H1 (cell line): Measurements from ENCODE around the gene GNG7. TPM values are rescaled to one million over a fixed set of nuclear protein-coding genes. Genes with fewer than 3 reads are reported as not detected.

Experiments
- CTCF ChIA-PET: fragments of 300-600 bp; sonication (Branson Sonifier 250); formaldehyde crosslinking; loops from one replicate; lab custom pipeline; 2021; ENCODE audit not compliant: partially characterized antibody; lab: Charles Lee
- POLR2A ChIA-PET: fragments of 300-600 bp; sonication (Branson Sonifier 250); formaldehyde crosslinking; loops from one replicate; lab custom pipeline; 2021; ENCODE audit warnings: inconsistent platforms; ENCODE audit not compliant: partially characterized antibody; lab: Charles Lee
- DNase-seq, 2 experiments: peaks; one replicate each; pipeline versions ENCODE4 v3.0.0 to v3.0.0-alpha.2; 2010 to 2022; ENCODE audit warnings: low spot score in 2 of 2, low read depth in 1 of 2, mixed read lengths in 1 of 2
- FAIRE-seq: peaks from 2 replicates; lab custom pipeline; 2011; peaks lifted over from hg19 to GRCh38; lab: Jason Lieb, UNC
- H2AFZ ChIP-seq: 2 replicates; pipeline ENCODE4 v1.8.1; 2012; ENCODE audit warnings: low read length, inconsistent platforms
- H2AK5ac ChIP-seq: 2 replicates; pipeline ENCODE4 v1.6.1; 2013; ENCODE audit warnings: low read depth, low read length
- H2BK120ac ChIP-seq: replicated peaks from 2 replicates; pipeline ENCODE3; 2013; ENCODE audit warnings: low read depth, low read length, inconsistent platforms
- H2BK12ac ChIP-seq: 2 replicates; pipeline ENCODE4 v1.6.1; 2013; ENCODE audit warnings: low read depth, low read length
- H2BK15ac ChIP-seq: 2 replicates; pipeline ENCODE4 v1.6.1; 2013; ENCODE audit warnings: low read length
- H2BK20ac ChIP-seq: 2 replicates; pipeline ENCODE4 v1.6.1; 2013; ENCODE audit warnings: low read length
- H2BK5ac ChIP-seq: 2 replicates; pipeline ENCODE4 v1.6.1; 2013; ENCODE audit warnings: low read depth, low read length
- H3K14ac ChIP-seq: 2 replicates; pipeline ENCODE4 v1.6.1; 2013; ENCODE audit warnings: inconsistent platforms; ENCODE audit not compliant: insufficient read length
- H3K18ac ChIP-seq: 2 replicates; pipeline ENCODE4 v1.6.1; 2013; ENCODE audit warnings: low read length; ENCODE audit errors: extremely low read depth
- H3K23ac ChIP-seq: 2 replicates; pipeline ENCODE4 v1.6.1; 2013; ENCODE audit warnings: inconsistent platforms; ENCODE audit not compliant: insufficient read length
- H3K23me2 ChIP-seq: 2 replicates; pipeline ENCODE4 v1.6.1; 2013; ENCODE audit warnings: low read depth, low read length
- H3K27ac ChIP-seq: 2 replicates; pipeline ENCODE4 v1.6.1; 2011; ENCODE audit warnings: low read depth, low read length, inconsistent platforms
- H3K27me3 ChIP-seq, 4 experiments: replicated peaks in 1 of 4; 1 replicate in 1 of 4; 2 replicates in 3 of 4; pipeline versions ENCODE4 v1.6.1 to v1.8.1; 2011 to 2013; ENCODE audit warnings: low read length in 3 of 4, mild to moderate bottlenecking in 3 of 4, inconsistent platforms in 2 of 4, mixed read lengths in 2 of 4, moderate library complexity in 1 of 4; ENCODE audit not compliant: control insufficient read depth in 3 of 4, insufficient read depth in 3 of 4; ENCODE audit errors: extremely low read depth in 1 of 4
- H3K36me3 ChIP-seq, 4 experiments: 2 replicates each; pipeline versions ENCODE4 v1.6.1 to v1.8.1; 2011 to 2013; ENCODE audit warnings: mild to moderate bottlenecking in 4 of 4, low read length in 3 of 4, moderate library complexity in 2 of 4, control low read depth in 1 of 4, inconsistent platforms in 1 of 4; ENCODE audit not compliant: insufficient read depth in 4 of 4, control insufficient read depth in 2 of 4
- H3K4ac ChIP-seq: replicated peaks from 2 replicates; pipeline ENCODE3; 2013; ENCODE audit warnings: low read length, low read depth, mixed read lengths, inconsistent platforms; ENCODE audit not compliant: insufficient read length
- H3K4me1 ChIP-seq, 4 experiments: replicated peaks in 1 of 4; 1 replicate in 1 of 4; 2 replicates in 3 of 4; pipeline versions ENCODE4 v1.6.1 to v1.8.1; 2011 to 2013; ENCODE audit warnings: low read length in 3 of 4, inconsistent platforms in 2 of 4, mixed read lengths in 1 of 4; ENCODE audit not compliant: insufficient read depth in 4 of 4, control insufficient read depth in 3 of 4
- H3K4me2 ChIP-seq, 2 experiments: 2 replicates each; pipeline versions ENCODE4 v1.6.1 to v1.8.1; 2011 to 2013; ENCODE audit warnings: low read depth in 2 of 2, low read length in 2 of 2, control low read depth in 1 of 2, inconsistent platforms in 1 of 2, mild to moderate bottlenecking in 1 of 2; ENCODE audit not compliant: insufficient read depth in 1 of 2
- H3K4me3 ChIP-seq, 4 experiments: fragments of 200-600, 300-600 bp in 1 of 4; sonication (generic), shearing (Covaris generic), sonication (Bioruptor Twin) in 1 of 4; 2 replicates each; pipeline versions ENCODE4 v1.5.1 to v1.8.1; 2011 to 2016; ENCODE audit warnings: low read length in 4 of 4, low read depth in 3 of 4, control low read depth in 2 of 4, inconsistent platforms in 2 of 4, mild to moderate bottlenecking in 2 of 4, mixed read lengths in 1 of 4, moderate library complexity in 1 of 4; ENCODE audit not compliant: insufficient read depth in 2 of 4; ENCODE audit errors: extremely low read depth in 1 of 4
- H3K56ac ChIP-seq: replicated peaks from 2 replicates; pipeline ENCODE3; 2013; ENCODE audit warnings: low read depth, mild to moderate bottlenecking, mixed read lengths, low read length, inconsistent platforms; ENCODE audit not compliant: insufficient read length
- H3K79me1 ChIP-seq: 2 replicates; pipeline ENCODE4 v1.6.1; 2013; ENCODE audit warnings: low read depth, low read length, control low read depth
- H3K79me2 ChIP-seq, 2 experiments: 2 replicates each; pipeline versions ENCODE4 v1.6.1 to v1.8.1; 2012 to 2013; ENCODE audit warnings: low read length in 2 of 2, mild to moderate bottlenecking in 2 of 2, inconsistent platforms in 1 of 2; ENCODE audit not compliant: insufficient read depth in 2 of 2, control insufficient read depth in 1 of 2
- H3K9ac ChIP-seq, 4 experiments: replicated peaks in 1 of 4; 1 replicate in 1 of 4; 2 replicates in 3 of 4; pipeline versions ENCODE4 v1.6.1 to v1.8.1; 2011 to 2013; ENCODE audit warnings: low read depth in 3 of 4, low read length in 3 of 4, control low read depth in 2 of 4, mild to moderate bottlenecking in 2 of 4, moderate library complexity in 2 of 4, inconsistent platforms in 1 of 4; ENCODE audit errors: extremely low read depth in 1 of 4
- H3K9me3 ChIP-seq, 2 experiments: 2 replicates each; pipeline versions ENCODE4 v1.6.1 to v1.8.1; 2012 to 2013; ENCODE audit warnings: mild to moderate bottlenecking in 2 of 2, moderate library complexity in 2 of 2, control low read depth in 1 of 2, inconsistent platforms in 1 of 2, low read depth in 1 of 2, low read length in 1 of 2, mixed read lengths in 1 of 2; ENCODE audit not compliant: insufficient read depth in 2 of 2
- H4K20me1 ChIP-seq, 2 experiments: replicated peaks in 1 of 2; 2 replicates each; pipeline versions ENCODE3 to v1.8.1; 2011 to 2013; ENCODE audit warnings: inconsistent platforms in 2 of 2, low read length in 2 of 2, mild to moderate bottlenecking in 1 of 2; ENCODE audit not compliant: insufficient read depth in 2 of 2, control insufficient read depth in 1 of 2
- H4K5ac ChIP-seq: 2 replicates; pipeline ENCODE4 v1.6.1; 2013; ENCODE audit warnings: low read length, low read depth, mixed read lengths, inconsistent platforms; ENCODE audit not compliant: insufficient read length
- H4K8ac ChIP-seq: 2 replicates; pipeline ENCODE4 v1.8.0; 2013; ENCODE audit warnings: mild to moderate bottlenecking, moderate library complexity, low read length, inconsistent platforms; ENCODE audit not compliant: insufficient read depth; ENCODE audit errors: extremely low read depth
- H4K91ac ChIP-seq: replicated peaks from 2 replicates; pipeline ENCODE3; 2013; ENCODE audit warnings: low read length, mixed read lengths, inconsistent platforms; ENCODE audit not compliant: insufficient read length
- BCL11A ChIP-seq, 2 experiments: IDR thresholded peaks; one replicate each; pipeline ENCODE4 v1.6.1; 2011; ENCODE audit warnings: low read depth in 2 of 2, low read length in 2 of 2, mild to moderate bottlenecking in 2 of 2
- CBX8 ChIP-seq: fragments of 300-800, 300-1000 bp; sonication (generic); IDR thresholded peaks from 2 replicates; pipeline ENCODE4 v1.7.1; 2016; ENCODE audit warnings: low read depth, low read length, borderline replicate concordance
- CTBP2 ChIP-seq: IDR thresholded peaks from 2 replicates; pipeline ENCODE4 v1.7.0; 2011; ENCODE audit warnings: borderline replicate concordance, mild to moderate bottlenecking, moderate library complexity, mixed read lengths, low read length; ENCODE audit not compliant: insufficient read depth, insufficient read length
- FOSL1 ChIP-seq: IDR thresholded peaks from 2 replicates; pipeline ENCODE4 v1.6.1; 2011; ENCODE audit warnings: mild to moderate bottlenecking, low read depth, low read length, moderate library complexity; ENCODE audit not compliant: insufficient read depth
- HDAC6 ChIP-seq: IDR thresholded peaks from one replicate; pipeline ENCODE4 v1.7.1; 2012; ENCODE audit warnings: low read depth, mild to moderate bottlenecking, inconsistent platforms, low read length, moderate library complexity
- MAFK ChIP-seq: IDR thresholded peaks from 2 replicates; pipeline ENCODE4 v1.6.1; 2012; ENCODE audit warnings: low read depth, mild to moderate bottlenecking, improper control_type of control experiment, low read length
- NANOG ChIP-seq: IDR thresholded peaks from 2 replicates; pipeline ENCODE4 v1.6.1; 2011; ENCODE audit warnings: low read length, low read depth, mild to moderate bottlenecking, inconsistent platforms; ENCODE audit not compliant: insufficient read depth, poor library complexity, severe bottlenecking
- RAD21 ChIP-seq, 2 experiments: IDR thresholded peaks in 1 of 2; conservative IDR thresholded peaks in 1 of 2; 2 replicates each; pipeline ENCODE4 v1.6.1; 2011; ENCODE audit warnings: low read depth in 2 of 2, low read length in 2 of 2, improper control_type of control experiment in 1 of 2, inconsistent platforms in 1 of 2, mild to moderate bottlenecking in 1 of 2, moderate library complexity in 1 of 2
- SIRT6 ChIP-seq: IDR thresholded peaks from one replicate; pipeline ENCODE4 v1.7.1; 2012; ENCODE audit warnings: low read length, inconsistent platforms
- SIX5 ChIP-seq: IDR thresholded peaks from 2 replicates; pipeline ENCODE4 v1.6.1; 2011; ENCODE audit warnings: mild to moderate bottlenecking, low read depth, low read length
- SP2 ChIP-seq: IDR thresholded peaks from 2 replicates; pipeline ENCODE4 v1.6.1; 2012; ENCODE audit warnings: mild to moderate bottlenecking, low read length, inconsistent platforms
- TBP ChIP-seq: IDR thresholded peaks from 2 replicates; pipeline ENCODE4 v1.6.1; 2011; ENCODE audit warnings: low read depth, low read length, improper control_type of control experiment
- USF2 ChIP-seq: IDR thresholded peaks from 2 replicates; pipeline ENCODE4 v1.6.1; 2011; ENCODE audit warnings: low read length, improper control_type of control experiment
- WGBS, 2 experiments: shearing (Covaris generic) in 1 of 2; methylation state at CpG; one replicate each; pipeline versions ENCODE4 v1.1.6 to v1.1.7; 2013 to 2015; ENCODE audit warnings: low lambda C conversion rate in 2 of 2, mixed read lengths in 2 of 2, inconsistent platforms in 1 of 2, low coverage in 1 of 2, missing lambda C conversion rate in 1 of 2; ENCODE audit not compliant: insufficient replicate concordance in 2 of 2, insufficient coverage in 1 of 2, insufficient read length in 1 of 2; ENCODE audit errors: extremely low coverage in 1 of 2, missing lambda C conversion rate in 1 of 2; 5-methylcytosine and 5-hydroxymethylcytosine counted together
- polyA plus RNA-seq, 7 experiments: library from polyadenylated mRNA; depleted of rRNA in 3 of 7; stranded (reverse) in 5 of 7; unstranded in 2 of 7; fragments of >200 nt in 5 of 7; fragments of 200-250 nt in 2 of 7; gene quantifications; 1 replicate in 5 of 7; 2 replicates in 1 of 7; 4 replicates in 1 of 7; pipeline versions ENCODE4 v1.2.1 to v1.2.3, GENCODE V29; 2011 to 2013; ENCODE audit warnings: missing spikeins in 2 of 7, mixed read lengths in 2 of 7
- total RNA-seq: library from RNA; stranded (reverse); fragmentation: NEBNext Ultra II Directional; extraction: Animal tissue kit (Norgen Biotek cat#: 25700); gene quantifications from 2 replicates; pipeline ENCODE4 v1.2.1, GENCODE V29; 2021

Gene GNG7
- total and polyA plus RNA-seq, 2 of the 8 experiments (the other 6 are each of a cell fraction or from before 2014, with no cell fraction given): 2.8 to 7.8 TPM

GRCh38 chr19:2703077-2703437, 563 bp upstream of the GNG7 start:
- Histone ChIP-seq H3K23me2 (peaks cover 4% of the 10 kb centered on the region; the same call in 1 of the 2 replicates), H2BK15ac (no peak overlapping the region), H2BK120ac (no peak overlapping the region), H4K5ac (no peak overlapping the region), H3K14ac (no peak overlapping the region), H3K79me1 (no peaks in the 10 kb centered on the region), H2BK5ac (no peak overlapping the region), H3K27me3 (peaks cover 0 to 20% (median 17%) of the 10 kb centered on the region in 4 experiments; a peak in 6 of 7 replicates), H2BK12ac (no peak overlapping the region), H4K8ac (no peak overlapping the region), H2AFZ (no peak overlapping the region; the same call in 1 of the 2 replicates), H3K4me3 (no peak overlapping the region), H3K18ac (no peak overlapping the region), H3K4me2 (no peak overlapping the region), H3K36me3 (no peaks in the 10 kb centered on the region), H3K9ac (no peak overlapping the region), H4K91ac (no peak overlapping the region), H3K27ac (no peak overlapping the region), H3K4me1 (peaks cover 3 to 8% (median 5%) of the 10 kb centered on the region in 4 experiments), H3K23ac (no peak overlapping the region), H3K9me3 (no peaks in the 10 kb centered on the region), H2AK5ac (no peak overlapping the region), H2BK20ac (no peak overlapping the region), H3K56ac (no peak overlapping the region), H3K79me2 (no peaks in the 10 kb centered on the region), H4K20me1 (peaks cover 0 to 2% of the 10 kb centered on the region in 2 experiments), H3K4ac (peak overlapping the region; percentile 38)
- WGBS, 2 experiments: 87% methylated on average over 5 of the region's 5 CpGs; no CpG with 5 or more reads in 1 of the 2 experiments
- POLR2A ChIA-PET: interaction anchor here (1.0 to 2.4 kb wide), 3 partner anchors 12 to 20 kb away, joined by 3 to 7 read pairs (median 4); no protein-coding TSS in a partner anchor
- no peak for FAIRE-seq
- DNase-seq: no peak
- CTCF ChIA-PET: interaction anchor here (1.0 to 3.2 kb wide), 5 partner anchors 24 to 55 kb away, joined by 3 to 11 read pairs (median 6); no protein-coding TSS in a partner anchor
- TF ChIP-seq MAFK (no peak), SIRT6 (no peak), FOSL1 (no peak), RAD21 (IDR thresholded peaks at IDR 0.05 in 1 of 2, conservative IDR thresholded peaks at IDR 0.05 in 1 of 2; ENCODE audit: low read depth in 2 of 2, low read length in 2 of 2) (no peak), TBP (no peak), HDAC6 (no peak), CTBP2 (no peak), CBX8 (no peak), USF2 (no peak), NANOG (no peak), SIX5 (no peak), BCL11A (IDR thresholded peaks at IDR 0.05; ENCODE audit: low read depth in 2 of 2, low read length in 2 of 2) (no peak), SP2 (no peak)
